ENCODE measurements around the gene MAP1A. TPM values are rescaled to one million over a fixed set of nuclear protein-coding genes. Genes with fewer than 3 reads are reported as not detected.

Gene MAP1A
- total RNA-seq, 2 donors from 2014 or later = 0.66 to 1.1 TPM

GRCh38 chr15:43520138-43520537 lies 2.7 kb downstream of the MAP1A start:
- Mint-ChIP-seq H3K4me3 (no peak overlapping the region), H3K9me3 (no peaks in the 10 kb centered on the region), H3K27me3 (ENCODE audit: insufficient read depth) (peaks cover 99% of the 10 kb centered on the region), H3K27ac (no peak overlapping the region), H3K36me3 (ENCODE audit: low read depth) (no peaks in the 10 kb centered on the region), H3K4me1 (peaks cover 18% of the 10 kb centered on the region)
- DNase-seq = no peak
- Histone ChIP-seq H3K4me3 (ENCODE audit: low read length) (no peak overlapping the region), H3K4me1 (ENCODE audit: control insufficient read depth, insufficient read depth, low read length) (peaks cover 5% of the 10 kb centered on the region), H3K27me3 (ENCODE audit: control insufficient read depth, insufficient read depth, low read length, poor library complexity, severe bottlenecking) (peaks cover 91% of the 10 kb centered on the region), H3K9me3 (ENCODE audit: control insufficient read depth, low read length) (no peaks in the 10 kb centered on the region), H3K27ac (ENCODE audit: low read depth, low read length) (no peak overlapping the region), H3K36me3 (ENCODE audit: control insufficient read depth, insufficient read depth, low read length) (no peaks in the 10 kb centered on the region), H3K9ac (ENCODE audit: extremely low read depth, low read length, poor library complexity, severe bottlenecking) (no peak overlapping the region)
- TF ChIP-seq CTCF (conservative IDR thresholded peaks at IDR 0.05) = no peak
- WGBS, 2 experiments (ENCODE audit: insufficient coverage in 1 of 2, insufficient read length in 1 of 2) = 80 to 95% methylated on average over 1 to 2 of the region's 2 CpGs

GRCh38 chr15:43521419-43521818 lies 4.0 kb downstream of the MAP1A start:
- H3K27ac Mint-ChIP-seq = no peak overlapping the region

GRCh38 chr15:43522247-43522646 lies 4.8 kb downstream of the MAP1A start:
- H3K27ac ChIP-seq (ENCODE audit: low read depth, low read length) = no peak overlapping the region
- H3K4me1 ChIP-seq (ENCODE audit: control insufficient read depth, insufficient read depth, low read length) = peaks cover 5% of the 10 kb centered on the region
- no peaks in the 10 kb centered on the region for H3K36me3 ChIP-seq (ENCODE audit: control insufficient read depth, insufficient read depth, low read length)
- H3K27me3 ChIP-seq (ENCODE audit: control insufficient read depth, insufficient read depth, low read length, poor library complexity, severe bottlenecking) = peaks cover 70% of the 10 kb centered on the region
- Mint-ChIP-seq H3K27me3 (ENCODE audit: insufficient read depth) (peaks cover 97% of the 10 kb centered on the region), H3K36me3 (ENCODE audit: low read depth) (no peaks in the 10 kb centered on the region), H3K27ac (no peak overlapping the region), H3K4me1 (peaks cover 12% of the 10 kb centered on the region), H3K9me3 (no peaks in the 10 kb centered on the region), H3K4me3 (no peak overlapping the region)
- H3K4me3 ChIP-seq (ENCODE audit: low read length) = no peak overlapping the region
- WGBS, 2 experiments (ENCODE audit: insufficient coverage in 1 of 2, insufficient read length in 1 of 2) = 89 to 97% methylated on average over 8 to 9 of the region's 9 CpGs
- DNase-seq = no peak
- H3K9me3 ChIP-seq (ENCODE audit: control insufficient read depth, low read length) = no peaks in the 10 kb centered on the region
- H3K9ac ChIP-seq (ENCODE audit: extremely low read depth, low read length, poor library complexity, severe bottlenecking) = no peak overlapping the region
- TF ChIP-seq CTCF (conservative IDR thresholded peaks at IDR 0.05) = no peak

More at GRCh38 chr15:43521419-43521818, 4.0 kb downstream of the MAP1A start:
- Histone ChIP-seq H3K27ac (ENCODE audit: low read depth, low read length) (no peak overlapping the region), H3K4me3 (ENCODE audit: low read length) (no peak overlapping the region), H3K36me3 (ENCODE audit: control insufficient read depth, insufficient read depth, low read length) (no peaks in the 10 kb centered on the region), H3K27me3 (ENCODE audit: control insufficient read depth, insufficient read depth, low read length, poor library complexity, severe bottlenecking) (peaks cover 78% of the 10 kb centered on the region), H3K9me3 (ENCODE audit: control insufficient read depth, low read length) (no peaks in the 10 kb centered on the region), H3K4me1 (ENCODE audit: control insufficient read depth, insufficient read depth, low read length) (peaks cover 5% of the 10 kb centered on the region), H3K9ac (ENCODE audit: extremely low read depth, low read length, poor library complexity, severe bottlenecking) (no peak overlapping the region)
- Mint-ChIP-seq H3K27me3 (ENCODE audit: insufficient read depth) (peaks cover 99% of the 10 kb centered on the region), H3K4me1 (peaks cover 18% of the 10 kb centered on the region), H3K36me3 (ENCODE audit: low read depth) (no peaks in the 10 kb centered on the region), H3K4me3 (no peak overlapping the region), H3K9me3 (no peaks in the 10 kb centered on the region)
- no peak for DNase-seq
- no peak for TF ChIP-seq CTCF (conservative IDR thresholded peaks at IDR 0.05)
- 90 to 91% methylated on average over 11 of the region's 11 CpGs for WGBS, 2 experiments (ENCODE audit: insufficient coverage in 1 of 2, insufficient read length in 1 of 2)

Measured in endodermal cell (in vitro differentiated cells).